Glutamatergic neuron (in vitro differentiated cells): ENCODE results near the gene GATA5. TPM values are rescaled to one million over a fixed set of nuclear protein-coding genes. Genes with fewer than 3 reads are reported as not detected.

ENCODE experiments used
- DNase-seq: peaks from one replicate; pipeline ENCODE4 v3.0.0; 2022
- H3K27ac Mint-ChIP-seq: one replicate; pipeline ENCODE4 v1.8.0; 2020; ENCODE audit warnings: mild to moderate bottlenecking, mixed read lengths, inconsistent platforms; ENCODE audit not compliant: unreplicated experiment
- H3K27me3 Mint-ChIP-seq: one replicate; pipeline ENCODE4 v1.8.0; 2020; ENCODE audit warnings: mild to moderate bottlenecking, moderate library complexity, mixed read lengths, inconsistent platforms; ENCODE audit not compliant: unreplicated experiment
- H3K36me3 Mint-ChIP-seq: one replicate; pipeline ENCODE4 v1.8.0; 2020; ENCODE audit warnings: mild to moderate bottlenecking, mixed read lengths, inconsistent platforms; ENCODE audit not compliant: unreplicated experiment
- H3K4me1 Mint-ChIP-seq: one replicate; pipeline ENCODE4 v1.8.0; 2020; ENCODE audit warnings: mild to moderate bottlenecking, low read depth, mixed read lengths, inconsistent platforms; ENCODE audit not compliant: unreplicated experiment
- H3K4me3 Mint-ChIP-seq: one replicate; pipeline ENCODE4 v1.8.0; 2020; ENCODE audit warnings: mild to moderate bottlenecking, mixed read lengths, inconsistent platforms; ENCODE audit not compliant: unreplicated experiment
- H3K9me3 Mint-ChIP-seq: one replicate; pipeline ENCODE4 v1.8.0; 2020; ENCODE audit warnings: mild to moderate bottlenecking, moderate library complexity, mixed read lengths, inconsistent platforms; ENCODE audit not compliant: unreplicated experiment
- total RNA-seq: library from RNA; stranded (reverse); fragmentation: NEBNext Ultra II Directional; extraction: Animal tissue kit (Norgen Biotek cat#: 25700); gene quantifications from one replicate; pipeline ENCODE4 v1.2.1, GENCODE V29; 2021; ENCODE audit not compliant: unreplicated experiment
- TF ChIP-seq, protein P1 (sequence below): fragments of 200-600 bp; sonication (generic); IDR thresholded peaks from one replicate; pipeline ENCODE4 v1.5.0; 2021; ENCODE audit not compliant: partially characterized antibody, unreplicated experiment

The GATA5 gene
- total RNA-seq, 1 donor from 2014 or later = 1.3 TPM

DNA sequence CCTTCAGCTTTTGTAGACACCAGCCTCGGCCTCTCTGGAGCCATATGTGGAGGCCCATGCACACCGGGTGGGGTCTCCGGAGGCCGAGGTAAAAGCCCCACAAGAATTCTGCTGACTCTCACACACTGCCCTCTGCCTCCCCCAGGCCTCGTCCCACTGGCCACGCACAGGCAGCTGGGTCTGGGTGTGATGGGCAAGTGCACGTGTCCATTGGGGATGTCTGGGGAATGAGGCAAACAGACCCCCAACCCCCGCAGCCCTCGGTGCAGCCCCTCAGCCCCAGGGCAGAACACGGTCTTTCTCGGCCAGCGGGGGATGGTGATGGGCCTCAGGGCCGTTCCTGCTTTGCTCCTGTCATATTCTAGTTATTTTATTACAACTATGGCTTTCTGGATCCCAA, 44.0 kb upstream of the GATA5 start:
- DNase-seq = no peak
- H3K27ac Mint-ChIP-seq = no peak overlapping the region
- peaks cover 2% of the 10 kb centered on the region for H3K27me3 Mint-ChIP-seq
- peaks cover 2% of the 10 kb centered on the region for H3K9me3 Mint-ChIP-seq
- TF ChIP-seq, protein P1, sequence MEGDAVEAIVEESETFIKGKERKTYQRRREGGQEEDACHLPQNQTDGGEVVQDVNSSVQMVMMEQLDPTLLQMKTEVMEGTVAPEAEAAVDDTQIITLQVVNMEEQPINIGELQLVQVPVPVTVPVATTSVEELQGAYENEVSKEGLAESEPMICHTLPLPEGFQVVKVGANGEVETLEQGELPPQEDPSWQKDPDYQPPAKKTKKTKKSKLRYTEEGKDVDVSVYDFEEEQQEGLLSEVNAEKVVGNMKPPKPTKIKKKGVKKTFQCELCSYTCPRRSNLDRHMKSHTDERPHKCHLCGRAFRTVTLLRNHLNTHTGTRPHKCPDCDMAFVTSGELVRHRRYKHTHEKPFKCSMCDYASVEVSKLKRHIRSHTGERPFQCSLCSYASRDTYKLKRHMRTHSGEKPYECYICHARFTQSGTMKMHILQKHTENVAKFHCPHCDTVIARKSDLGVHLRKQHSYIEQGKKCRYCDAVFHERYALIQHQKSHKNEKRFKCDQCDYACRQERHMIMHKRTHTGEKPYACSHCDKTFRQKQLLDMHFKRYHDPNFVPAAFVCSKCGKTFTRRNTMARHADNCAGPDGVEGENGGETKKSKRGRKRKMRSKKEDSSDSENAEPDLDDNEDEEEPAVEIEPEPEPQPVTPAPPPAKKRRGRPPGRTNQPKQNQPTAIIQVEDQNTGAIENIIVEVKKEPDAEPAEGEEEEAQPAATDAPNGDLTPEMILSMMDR = no peak
- no peak overlapping the region for H3K4me3 Mint-ChIP-seq
- H3K4me1 Mint-ChIP-seq = peaks cover 10% of the 10 kb centered on the region
- no peaks in the 10 kb centered on the region for H3K36me3 Mint-ChIP-seq

DNA sequence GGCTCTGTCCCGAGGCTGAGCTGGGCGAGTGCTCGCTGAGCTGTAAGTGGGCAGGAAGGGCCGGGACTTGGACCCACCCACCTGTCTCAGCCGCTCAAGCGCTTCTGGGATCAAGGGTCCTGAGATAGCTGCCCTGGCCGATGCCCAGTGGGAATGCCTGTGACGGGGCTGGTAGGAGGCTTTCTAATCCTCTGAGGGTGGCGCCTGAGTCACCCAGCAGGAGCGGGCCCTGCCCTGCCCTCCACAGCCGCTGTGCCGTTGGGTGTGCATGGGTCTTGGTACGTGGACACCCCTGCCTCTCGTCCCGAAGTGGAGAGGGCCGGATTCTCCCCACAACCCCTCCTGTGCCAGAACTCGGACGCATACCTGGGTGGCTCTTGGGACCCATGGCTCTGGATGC, 43.1 kb upstream of the GATA5 start:
- no peaks in the 10 kb centered on the region for H3K36me3 Mint-ChIP-seq
- no peak overlapping the region for H3K27ac Mint-ChIP-seq
- H3K9me3 Mint-ChIP-seq = peaks cover 2% of the 10 kb centered on the region
- peaks cover 3% of the 10 kb centered on the region for H3K27me3 Mint-ChIP-seq
- TF ChIP-seq, protein P1 = no peak
- H3K4me3 Mint-ChIP-seq = no peak overlapping the region
- H3K4me1 Mint-ChIP-seq = peaks cover 10% of the 10 kb centered on the region
- no peak for DNase-seq

DNA sequence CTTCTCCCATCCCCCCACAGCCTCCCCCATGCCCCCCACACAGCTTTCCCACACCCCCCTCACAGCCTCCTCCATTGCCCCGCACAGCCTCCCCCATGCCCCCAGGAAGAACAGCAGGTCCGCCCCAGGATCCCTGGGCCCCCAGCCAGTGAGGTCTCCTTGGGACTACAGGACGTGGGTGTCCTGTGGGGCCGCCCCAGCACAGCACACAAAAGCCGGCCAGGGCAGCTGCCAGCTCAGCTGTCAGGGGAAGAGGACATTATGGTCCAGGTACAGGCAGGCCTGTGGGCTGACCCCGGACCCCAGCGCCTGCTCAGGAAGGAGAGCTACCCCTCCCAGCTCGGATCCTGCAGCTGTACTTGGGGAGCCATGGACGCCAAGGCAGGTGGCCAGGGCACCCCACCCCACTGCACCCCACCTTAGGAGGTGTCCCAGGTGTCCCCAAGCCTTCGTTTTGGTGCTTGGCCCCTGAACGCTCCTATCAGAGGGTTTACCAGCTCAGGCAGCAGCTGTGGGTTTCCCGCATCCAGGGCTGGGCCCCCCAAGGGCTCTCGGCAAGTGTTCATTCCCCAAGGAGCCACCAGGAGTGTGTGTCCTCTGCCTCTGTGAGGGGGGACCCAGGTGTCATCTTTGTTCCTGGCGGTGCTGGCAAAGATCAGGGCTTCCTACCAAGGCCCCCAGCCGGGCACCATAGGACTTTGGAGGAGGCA, 42.3 kb upstream of the GATA5 start:
- H3K9me3 Mint-ChIP-seq = peaks cover 2% of the 10 kb centered on the region
- H3K27ac Mint-ChIP-seq = no peak overlapping the region
- peaks cover 10% of the 10 kb centered on the region for H3K4me1 Mint-ChIP-seq
- H3K36me3 Mint-ChIP-seq = no peaks in the 10 kb centered on the region
- no peak for DNase-seq
- peaks cover 3% of the 10 kb centered on the region for H3K27me3 Mint-ChIP-seq
- TF ChIP-seq, protein P1 = no peak
- H3K4me3 Mint-ChIP-seq = no peak overlapping the region

DNA sequence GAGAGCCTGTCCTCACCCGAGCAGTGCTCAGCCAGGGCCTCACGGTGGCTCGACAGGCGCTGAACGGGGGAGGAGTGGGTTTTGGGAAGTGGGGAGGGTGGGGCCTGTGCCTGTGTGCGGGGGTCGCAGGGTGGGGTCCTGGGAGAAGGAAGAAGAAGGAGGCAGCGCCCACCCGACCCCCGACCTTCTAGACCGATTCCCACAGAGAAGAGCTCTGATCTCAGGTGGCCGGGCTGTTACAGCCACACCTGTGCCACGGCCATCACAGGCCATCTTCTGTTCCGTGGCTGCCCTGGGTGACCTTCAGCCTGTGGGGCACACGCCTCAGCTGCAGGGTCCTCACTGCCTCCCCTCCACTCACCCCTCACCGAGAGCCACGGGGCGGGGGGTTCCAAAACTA, 41.4 kb upstream of the GATA5 start:
- DNase-seq = no peak
- peaks cover 15% of the 10 kb centered on the region for H3K4me1 Mint-ChIP-seq
- no peaks in the 10 kb centered on the region for H3K36me3 Mint-ChIP-seq
- no peak overlapping the region for H3K27ac Mint-ChIP-seq
- H3K4me3 Mint-ChIP-seq = no peak overlapping the region
- H3K27me3 Mint-ChIP-seq = peaks cover 1% of the 10 kb centered on the region
- TF ChIP-seq, protein P1 = no peak
- H3K9me3 Mint-ChIP-seq = no peaks in the 10 kb centered on the region

DNA sequence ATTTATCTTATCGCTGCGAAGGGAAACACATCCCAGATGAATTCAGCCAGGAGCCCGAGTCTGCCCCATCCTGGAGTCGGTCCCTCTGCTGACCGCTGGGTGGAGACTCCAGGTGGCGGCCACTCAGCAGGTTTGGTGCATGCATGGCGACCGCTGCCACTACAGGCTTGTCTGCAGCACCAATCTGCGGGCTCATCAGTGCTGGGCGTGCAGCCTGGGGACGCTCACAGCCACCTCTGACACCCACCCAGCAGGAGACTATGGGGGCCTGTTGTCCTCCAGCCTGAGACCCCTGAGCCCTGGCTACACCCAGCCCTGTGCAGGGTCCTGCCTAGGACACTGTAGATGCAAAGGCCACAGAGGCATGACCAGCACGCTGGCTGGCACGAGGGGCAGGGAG, 40.5 kb upstream of the GATA5 start:
- Mint-ChIP-seq H3K27ac (no peak overlapping the region), H3K9me3 (no peaks in the 10 kb centered on the region)

More for the DNA sequence above, 40.5 kb upstream of the GATA5 start:
- peaks cover 18% of the 10 kb centered on the region for H3K4me1 Mint-ChIP-seq
- no peak overlapping the region for H3K4me3 Mint-ChIP-seq
- peaks cover 3% of the 10 kb centered on the region for H3K27me3 Mint-ChIP-seq
- no peak for DNase-seq
- TF ChIP-seq, protein P1 = no peak
- H3K36me3 Mint-ChIP-seq = no peaks in the 10 kb centered on the region
